Measurements from ENCODE around the gene CCDC15. TPM values are rescaled to one million over a fixed set of nuclear protein-coding genes. Genes with fewer than 3 reads are reported as not detected.

Gene CCDC15
- total RNA-seq, 1 donor from 2014 or later: 2.9 TPM

DNA sequence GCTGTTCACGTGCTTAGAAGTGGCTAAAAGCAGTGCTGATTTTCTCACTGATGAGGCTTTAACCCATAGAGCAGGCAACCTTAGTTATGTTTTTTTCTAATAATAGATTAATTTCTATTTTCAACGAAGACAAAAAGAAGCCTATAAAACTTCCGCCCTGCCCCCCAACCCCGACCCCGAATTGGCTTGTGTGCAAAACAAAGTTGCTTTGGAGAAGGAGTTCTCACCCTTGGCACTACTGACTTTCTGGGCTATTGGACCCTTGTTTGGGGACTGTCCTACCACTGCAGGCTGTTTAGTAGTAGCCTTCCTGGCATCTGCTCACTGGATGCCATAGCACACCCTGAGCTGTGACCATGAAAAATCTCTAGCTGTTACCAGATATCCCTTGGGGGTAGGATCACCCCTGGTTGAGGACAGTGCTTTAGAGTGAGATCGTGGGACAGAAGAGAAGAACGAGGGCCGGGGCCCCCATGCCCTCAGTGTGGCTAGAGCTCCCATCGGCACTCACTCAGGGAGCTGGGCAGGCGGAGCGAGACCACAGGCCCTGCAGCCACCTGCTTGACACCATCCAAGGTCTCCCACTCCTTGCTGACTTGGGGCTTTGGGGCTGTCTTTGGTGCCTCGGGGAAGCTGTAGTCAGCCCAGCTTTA lies 126.0 kb downstream of the CCDC15 start:
- no peaks in the 10 kb centered on the region for H3K9me3 ChIP-seq
- no peak overlapping the region for H3K4me3 ChIP-seq
- no peaks in the 10 kb centered on the region for H3K36me3 ChIP-seq
- no peaks in the 10 kb centered on the region for H3K27me3 ChIP-seq
- peaks cover 20% of the 10 kb centered on the region for H3K4me1 ChIP-seq
- TF ChIP-seq, protein P1, sequence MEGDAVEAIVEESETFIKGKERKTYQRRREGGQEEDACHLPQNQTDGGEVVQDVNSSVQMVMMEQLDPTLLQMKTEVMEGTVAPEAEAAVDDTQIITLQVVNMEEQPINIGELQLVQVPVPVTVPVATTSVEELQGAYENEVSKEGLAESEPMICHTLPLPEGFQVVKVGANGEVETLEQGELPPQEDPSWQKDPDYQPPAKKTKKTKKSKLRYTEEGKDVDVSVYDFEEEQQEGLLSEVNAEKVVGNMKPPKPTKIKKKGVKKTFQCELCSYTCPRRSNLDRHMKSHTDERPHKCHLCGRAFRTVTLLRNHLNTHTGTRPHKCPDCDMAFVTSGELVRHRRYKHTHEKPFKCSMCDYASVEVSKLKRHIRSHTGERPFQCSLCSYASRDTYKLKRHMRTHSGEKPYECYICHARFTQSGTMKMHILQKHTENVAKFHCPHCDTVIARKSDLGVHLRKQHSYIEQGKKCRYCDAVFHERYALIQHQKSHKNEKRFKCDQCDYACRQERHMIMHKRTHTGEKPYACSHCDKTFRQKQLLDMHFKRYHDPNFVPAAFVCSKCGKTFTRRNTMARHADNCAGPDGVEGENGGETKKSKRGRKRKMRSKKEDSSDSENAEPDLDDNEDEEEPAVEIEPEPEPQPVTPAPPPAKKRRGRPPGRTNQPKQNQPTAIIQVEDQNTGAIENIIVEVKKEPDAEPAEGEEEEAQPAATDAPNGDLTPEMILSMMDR (IDR thresholded peaks at IDR 0.05): no peak
- TF ChIP-seq POLR2A (IDR thresholded peaks at IDR 0.05) (no peak), POLR2AphosphoS5 (IDR thresholded peaks at IDR 0.05; ENCODE audit: insufficient read depth in 1 of 2, low read depth in 1 of 2) (no peak)
- no peak overlapping the region for H3K27ac ChIP-seq
- intact Hi-C loops (cut with DNase I): loop anchor here (10.0 kb wide), 1 partner anchor 325 kb away; no protein-coding TSS in a partner anchor
- no peak for DNase-seq (ENCODE audit: extremely low spot score in 2 of 2)

DNA sequence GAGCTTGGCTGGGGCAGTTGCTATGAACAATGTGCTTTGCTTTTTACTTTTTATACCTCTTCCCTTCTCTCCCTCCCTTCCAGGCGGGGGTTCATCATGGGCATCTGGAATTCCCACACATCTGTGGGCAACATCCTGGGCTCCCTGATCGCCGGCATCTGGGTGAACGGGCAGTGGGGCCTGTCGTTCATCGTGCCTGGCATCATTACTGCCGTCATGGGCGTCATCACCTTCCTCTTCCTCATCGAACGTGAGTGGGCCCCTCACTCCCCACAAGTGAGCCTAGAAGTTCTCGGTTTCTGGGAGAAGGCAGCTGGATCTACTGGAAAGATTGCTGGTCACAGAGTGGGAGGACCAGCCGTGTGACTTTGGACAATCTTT lies 126.5 kb downstream of the CCDC15 start:
- Histone ChIP-seq H3K36me3 (no peaks in the 10 kb centered on the region), H3K4me3 (no peak overlapping the region), H3K4me1 (peaks cover 20% of the 10 kb centered on the region), H3K27me3 (no peaks in the 10 kb centered on the region), H3K9me3 (no peaks in the 10 kb centered on the region), H3K27ac (no peak overlapping the region)
- no peak for DNase-seq (ENCODE audit: extremely low spot score in 2 of 2)
- intact Hi-C loops (cut with DNase I): loop anchor here (10.0 kb wide), 1 partner anchor 324 kb away; no protein-coding TSS in a partner anchor
- TF ChIP-seq POLR2A (IDR thresholded peaks at IDR 0.05): no peak
- TF ChIP-seq, protein P1 (IDR thresholded peaks at IDR 0.05): no peak
- TF ChIP-seq POLR2AphosphoS5 (IDR thresholded peaks at IDR 0.05; ENCODE audit: insufficient read depth in 1 of 2, low read depth in 1 of 2): no peak

DNA sequence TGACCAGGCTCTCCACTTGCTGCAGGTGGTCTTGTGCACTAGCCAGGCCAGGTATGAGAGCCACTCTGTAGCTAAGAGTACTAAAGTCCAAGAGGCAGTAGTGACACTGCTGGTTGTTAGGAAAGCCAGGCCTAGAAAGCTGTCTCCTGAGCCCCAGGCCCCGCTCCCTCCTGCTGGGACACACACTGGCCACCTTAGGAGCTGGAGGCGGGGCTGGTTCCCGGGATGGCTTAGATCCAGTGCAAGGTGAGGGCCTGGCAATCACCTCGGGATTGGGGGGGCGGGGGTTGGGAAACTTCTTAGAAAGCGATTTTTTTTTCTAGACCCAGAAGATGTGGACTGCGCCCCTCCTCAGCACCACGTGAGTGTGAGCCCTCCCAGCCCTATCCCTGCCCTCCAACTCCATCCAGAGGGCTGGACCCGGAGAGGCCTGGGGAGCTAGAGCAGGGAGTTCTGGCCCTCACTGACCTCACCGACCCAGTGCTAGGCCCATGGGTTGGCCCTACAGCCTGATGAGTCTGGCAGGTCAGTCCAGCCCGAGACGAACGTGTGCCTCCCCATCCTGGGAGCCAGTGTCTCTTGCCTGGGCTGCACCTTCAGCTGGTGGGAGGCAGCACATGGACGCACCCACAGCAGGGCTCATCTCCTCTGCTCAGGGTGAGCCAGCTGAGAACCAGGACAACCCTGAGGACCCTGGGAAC lies 127.2 kb downstream of the CCDC15 start:
- H3K27ac ChIP-seq: no peak overlapping the region
- intact Hi-C loops (cut with DNase I): loop anchor here (10.0 kb wide), 1 partner anchor 324 kb away; no protein-coding TSS in a partner anchor
- peak; percentile 49 to 95 for DNase-seq (ENCODE audit: extremely low spot score in 2 of 2)

DNA sequence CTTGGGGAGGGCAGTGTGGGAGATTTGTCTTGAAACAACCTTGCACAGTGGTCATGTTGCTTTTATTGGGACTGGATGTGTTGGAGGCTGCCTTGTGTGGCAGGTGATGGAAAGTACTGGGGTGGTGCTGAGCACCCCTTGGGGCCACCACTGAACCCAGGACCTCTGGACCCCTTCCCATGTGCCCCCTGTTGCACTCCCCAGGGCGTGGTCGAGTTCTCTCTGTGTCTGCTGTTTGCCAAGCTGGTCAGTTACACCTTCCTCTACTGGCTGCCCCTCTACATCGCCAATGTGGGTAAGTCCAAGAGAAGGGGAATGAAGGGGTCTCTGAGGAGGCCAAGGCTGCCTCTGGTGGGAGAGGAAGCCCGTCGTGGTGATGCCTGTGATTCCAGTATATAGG lies 128.0 kb downstream of the CCDC15 start:
- H3K27me3 ChIP-seq: no peaks in the 10 kb centered on the region

More for the DNA sequence above, 127.2 kb downstream of the CCDC15 start:
- Histone ChIP-seq H3K4me3 (no peak overlapping the region), H3K4me1 (peaks cover 20% of the 10 kb centered on the region), H3K36me3 (no peaks in the 10 kb centered on the region), H3K9me3 (no peaks in the 10 kb centered on the region), H3K27me3 (no peaks in the 10 kb centered on the region)
- TF ChIP-seq POLR2AphosphoS5 (IDR thresholded peaks at IDR 0.05; ENCODE audit: insufficient read depth in 1 of 2, low read depth in 1 of 2): no peak
- TF ChIP-seq, protein P1 (IDR thresholded peaks at IDR 0.05): no peak

More for the DNA sequence above, 128.0 kb downstream of the CCDC15 start:
- intact Hi-C loops (cut with DNase I): loop anchor here (10.0 kb wide), 1 partner anchor 323 kb away; no protein-coding TSS in a partner anchor
- DNase-seq (ENCODE audit: extremely low spot score in 2 of 2): peak in 1 of 2 donors; percentile 76
- TF ChIP-seq POLR2AphosphoS5 (IDR thresholded peaks at IDR 0.05; ENCODE audit: insufficient read depth in 1 of 2, low read depth in 1 of 2): no peak
- no peak for TF ChIP-seq POLR2A (IDR thresholded peaks at IDR 0.05)
- TF ChIP-seq, protein P1 (IDR thresholded peaks at IDR 0.05): no peak
- H3K4me3 ChIP-seq: no peak overlapping the region
- H3K27ac ChIP-seq: no peak overlapping the region
- H3K9me3 ChIP-seq: no peaks in the 10 kb centered on the region
- no peaks in the 10 kb centered on the region for H3K36me3 ChIP-seq
- H3K4me1 ChIP-seq: peaks cover 20% of the 10 kb centered on the region

Measured in vagina (tissue), 2 donors.